Tongue (tissue), 2 donors: Measurements from ENCODE around the gene ABLIM1. TPM values are rescaled to one million over a fixed set of nuclear protein-coding genes. Genes with fewer than 3 reads are reported as not detected.

Experiments used
- DNase-seq: peaks from one replicate; pipeline ENCODE4 v3.0.0-alpha.2; 2015
- total RNA-seq: library from RNA; depleted of rRNA; stranded (reverse); fragments of >200 nt; gene quantifications from one replicate; pipeline ENCODE4 v1.2.3, GENCODE V29; 2014

The ABLIM1 gene
- total RNA-seq, 1 donor from 2014 or later: 70.6 TPM

DNA sequence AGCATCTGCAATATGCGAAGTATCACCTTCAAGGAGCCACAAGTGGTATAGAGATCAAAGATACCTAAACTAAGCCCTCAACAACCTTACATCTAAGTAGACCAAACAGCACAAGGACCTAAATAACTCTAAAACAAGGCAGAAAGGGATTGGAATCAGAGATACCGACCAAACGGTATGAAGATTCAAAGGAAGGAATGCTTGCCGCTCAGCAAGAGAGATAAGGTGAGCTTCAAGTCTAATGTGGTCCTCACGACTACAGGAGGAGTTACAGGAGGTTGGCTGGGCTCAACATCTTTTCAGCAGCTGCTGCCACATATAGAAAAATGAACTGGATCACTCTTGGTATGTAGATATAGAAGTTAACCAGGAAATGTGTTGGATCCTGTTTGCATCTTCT is 11.6 kb downstream of the ABLIM1 start:
- DNase-seq: no peak

DNA sequence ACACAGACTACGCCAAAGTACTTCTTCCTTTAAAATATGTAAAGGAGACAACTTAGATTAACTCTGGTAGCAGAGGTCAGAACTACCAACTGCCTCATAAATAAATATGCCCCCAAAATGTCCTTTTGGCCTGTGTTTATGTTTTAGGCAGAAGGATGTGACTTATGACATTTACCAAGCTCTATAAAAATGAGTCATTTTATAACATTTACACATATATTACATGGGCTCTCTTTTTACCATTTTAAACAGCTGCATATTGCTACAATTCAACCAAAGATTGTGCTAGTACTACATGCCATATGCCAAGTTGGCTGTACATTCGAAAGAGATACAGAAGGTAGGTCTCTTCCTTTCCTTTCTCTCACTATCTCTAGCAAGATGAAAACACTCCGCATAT is 12.4 kb downstream of the ABLIM1 start:
- no peak for DNase-seq

DNA sequence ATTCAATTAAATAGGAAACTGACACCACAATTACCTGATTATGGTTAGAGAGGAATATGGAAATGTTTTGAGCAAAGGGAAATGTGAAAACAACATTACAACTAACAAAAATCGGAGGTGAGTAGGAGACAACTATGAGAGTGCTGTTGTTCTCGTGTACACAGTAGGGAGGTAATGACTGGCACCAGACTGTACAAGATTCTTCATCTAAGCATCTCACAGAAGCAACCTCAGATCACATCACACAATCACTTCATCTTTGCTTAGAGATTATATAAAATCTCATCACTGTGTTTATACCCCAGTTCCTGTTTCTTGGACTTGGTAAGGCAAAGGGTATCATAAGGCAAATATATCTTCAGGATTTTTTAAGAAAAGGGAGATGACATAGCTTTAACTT is 14.9 kb downstream of the ABLIM1 start:
- no peak for DNase-seq

DNA sequence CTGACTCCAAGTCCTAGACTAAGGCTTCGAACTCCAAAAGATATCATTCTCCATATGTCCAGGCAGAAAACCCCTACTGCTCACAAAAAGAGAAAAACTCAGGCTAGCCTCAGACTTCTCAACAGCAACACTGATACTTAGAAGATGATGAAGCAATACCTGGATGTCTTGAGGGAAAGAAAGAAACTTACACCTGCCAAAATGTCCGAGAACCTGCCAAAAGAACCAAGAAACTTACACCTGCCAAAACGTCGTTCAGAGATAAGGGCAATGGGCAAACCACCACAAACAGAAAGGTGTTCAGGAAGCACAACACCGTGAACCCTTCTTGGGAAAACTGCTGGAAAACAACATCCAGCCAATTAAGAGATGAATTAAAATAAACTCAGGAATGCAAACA is 15.3 kb downstream of the ABLIM1 start:
- no peak for DNase-seq

DNA sequence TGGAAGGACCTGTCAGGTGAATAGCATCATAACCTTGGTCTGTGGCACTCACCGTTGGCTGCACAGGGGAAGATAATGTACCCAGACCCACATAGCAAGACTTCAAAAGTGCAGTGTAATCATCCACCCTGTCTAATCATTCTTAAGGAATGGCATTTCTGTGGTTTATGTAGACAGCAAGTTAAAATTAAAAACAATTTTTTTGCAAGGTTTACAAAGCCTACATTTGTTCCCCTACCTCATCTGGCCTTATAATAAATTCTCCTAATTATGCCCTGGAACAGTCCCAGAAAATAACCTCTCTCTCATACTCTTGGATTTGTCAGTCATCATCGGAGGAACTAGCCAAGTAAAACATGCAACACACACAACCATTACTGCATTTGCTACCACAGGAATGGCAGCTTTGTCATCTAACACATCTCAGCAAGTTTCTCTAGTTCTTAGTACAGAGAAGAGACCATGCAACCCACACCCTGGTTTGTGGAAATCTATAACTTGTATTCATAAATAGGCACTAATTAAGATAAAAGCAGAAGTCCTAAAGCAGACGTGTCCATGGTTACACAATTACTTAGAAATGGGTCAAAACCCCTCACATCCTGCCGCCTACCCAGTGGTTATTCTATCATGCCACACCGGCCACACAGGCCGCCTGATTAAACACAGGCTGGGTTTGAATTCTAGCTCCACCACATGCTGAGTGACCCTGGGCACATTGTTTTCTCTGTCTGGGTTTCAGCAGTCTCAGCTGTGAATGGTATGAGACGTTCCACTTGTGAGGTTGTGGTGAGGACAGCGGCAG is 19.1 kb downstream of the ABLIM1 start:
- DNase-seq: peak; percentile 41

DNA sequence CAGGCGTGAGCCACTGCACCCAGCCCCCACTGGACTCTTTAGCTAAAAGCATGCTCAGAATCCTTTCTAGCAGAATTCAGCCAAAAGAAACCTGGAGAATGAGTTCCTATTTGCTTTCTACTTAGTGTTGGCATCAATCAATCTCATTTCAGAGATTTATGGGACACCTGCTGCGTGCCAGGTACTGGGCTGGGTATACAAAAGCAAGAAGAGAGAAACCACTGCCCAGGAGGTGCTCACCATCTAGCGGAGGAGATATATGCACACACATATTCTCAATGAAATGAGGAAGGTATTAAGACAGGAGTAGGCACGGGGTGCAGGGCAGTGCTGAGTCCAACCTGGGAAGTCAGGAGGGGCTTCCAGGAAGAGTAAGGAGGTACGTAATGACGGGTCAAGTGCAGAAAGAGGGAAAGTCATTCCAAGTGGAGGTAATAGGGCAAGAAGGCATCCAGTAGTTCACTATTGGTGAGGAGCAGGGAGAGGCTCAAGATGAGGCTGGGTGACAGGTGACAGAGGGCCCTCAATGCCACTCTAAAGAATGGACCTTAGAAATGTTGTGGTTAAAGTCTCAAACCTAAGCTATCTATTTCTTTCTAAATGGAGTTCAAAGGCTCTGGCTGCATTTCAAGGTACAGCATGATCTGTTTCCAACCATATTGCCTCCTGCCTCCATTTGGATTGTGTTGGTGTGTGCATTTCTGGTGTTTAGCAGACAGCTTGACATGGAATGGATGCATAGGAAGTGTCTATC is 22.1 kb downstream of the ABLIM1 start:
- no peak for DNase-seq

DNA sequence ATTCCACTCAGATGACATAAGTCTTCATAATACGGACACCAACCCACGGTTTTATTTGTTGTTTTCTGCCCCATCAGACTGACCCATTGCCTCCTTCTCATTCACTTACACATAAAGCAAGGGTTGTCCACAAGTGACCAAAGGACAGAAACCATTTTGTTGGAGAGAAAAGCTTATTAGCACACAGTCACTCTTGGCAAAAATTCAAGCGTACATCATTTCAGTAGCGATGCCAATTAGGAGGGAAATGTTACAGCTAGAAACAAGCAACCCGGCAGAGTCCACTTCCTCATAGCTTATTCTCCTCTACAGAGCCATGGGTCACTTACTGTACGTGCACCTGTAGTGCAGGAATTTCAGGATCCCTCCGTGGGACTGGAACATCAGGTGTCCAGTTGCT is 23.0 kb downstream of the ABLIM1 start:
- DNase-seq: peak; percentile 32

DNA sequence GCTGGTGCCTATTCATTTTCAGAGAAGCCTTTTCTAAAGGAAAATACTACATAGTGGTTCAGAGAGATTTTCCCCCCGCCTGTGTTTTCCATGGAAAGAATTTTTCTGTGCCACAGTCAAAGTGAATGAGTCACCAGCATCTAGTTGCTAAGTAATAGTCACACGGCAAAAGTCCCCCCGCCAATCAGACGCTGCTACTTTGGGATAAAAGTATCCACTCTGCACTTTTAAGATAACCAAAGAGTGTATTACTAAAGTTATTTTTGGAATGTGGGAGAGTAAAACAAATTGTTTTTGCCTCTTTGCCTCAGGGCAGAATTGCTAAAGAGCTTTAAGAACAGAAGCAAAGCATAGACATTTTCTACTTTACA is 23.5 kb downstream of the ABLIM1 start:
- DNase-seq: peak; percentile 87

DNA sequence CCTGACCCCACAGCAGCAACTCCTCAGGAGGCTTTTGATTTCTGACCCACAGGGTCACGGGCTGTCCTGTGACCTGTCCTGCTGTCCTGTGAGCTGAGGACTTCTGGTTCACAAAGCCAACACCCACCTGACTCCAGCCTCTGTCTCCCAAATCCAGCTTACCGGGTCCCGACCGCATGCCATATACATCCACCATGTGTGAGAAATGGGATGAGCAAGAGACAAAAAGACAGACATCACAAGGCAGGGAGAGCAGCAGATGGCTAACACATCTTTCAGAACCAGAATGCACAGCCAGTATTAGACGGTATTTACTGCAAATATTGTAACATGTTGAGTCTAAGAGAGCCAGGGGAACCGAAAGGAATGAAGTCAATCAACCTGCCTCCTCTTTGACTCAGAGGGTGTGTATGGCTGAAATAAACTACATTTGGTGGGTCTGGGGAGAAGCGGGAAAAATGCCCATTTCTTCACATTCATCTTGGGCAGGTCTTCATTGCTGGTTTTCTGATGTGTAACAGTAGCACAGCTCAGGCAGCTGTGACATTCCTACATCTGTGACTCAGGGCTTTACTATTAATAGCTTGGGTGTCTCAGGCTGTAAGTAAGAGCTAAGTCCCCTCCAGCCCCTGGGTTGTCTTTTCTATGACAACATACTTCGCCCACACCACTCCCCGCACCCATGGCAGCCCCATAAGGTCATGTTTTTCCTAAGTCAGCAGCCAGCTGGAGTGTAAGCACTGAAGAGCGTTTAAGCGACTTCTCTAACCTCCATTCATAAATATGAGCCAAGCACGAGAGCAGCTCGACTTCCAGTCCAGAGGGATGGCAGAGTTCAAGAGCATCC is 25.0 kb downstream of the ABLIM1 start:
- peak; percentile 90 for DNase-seq

DNA sequence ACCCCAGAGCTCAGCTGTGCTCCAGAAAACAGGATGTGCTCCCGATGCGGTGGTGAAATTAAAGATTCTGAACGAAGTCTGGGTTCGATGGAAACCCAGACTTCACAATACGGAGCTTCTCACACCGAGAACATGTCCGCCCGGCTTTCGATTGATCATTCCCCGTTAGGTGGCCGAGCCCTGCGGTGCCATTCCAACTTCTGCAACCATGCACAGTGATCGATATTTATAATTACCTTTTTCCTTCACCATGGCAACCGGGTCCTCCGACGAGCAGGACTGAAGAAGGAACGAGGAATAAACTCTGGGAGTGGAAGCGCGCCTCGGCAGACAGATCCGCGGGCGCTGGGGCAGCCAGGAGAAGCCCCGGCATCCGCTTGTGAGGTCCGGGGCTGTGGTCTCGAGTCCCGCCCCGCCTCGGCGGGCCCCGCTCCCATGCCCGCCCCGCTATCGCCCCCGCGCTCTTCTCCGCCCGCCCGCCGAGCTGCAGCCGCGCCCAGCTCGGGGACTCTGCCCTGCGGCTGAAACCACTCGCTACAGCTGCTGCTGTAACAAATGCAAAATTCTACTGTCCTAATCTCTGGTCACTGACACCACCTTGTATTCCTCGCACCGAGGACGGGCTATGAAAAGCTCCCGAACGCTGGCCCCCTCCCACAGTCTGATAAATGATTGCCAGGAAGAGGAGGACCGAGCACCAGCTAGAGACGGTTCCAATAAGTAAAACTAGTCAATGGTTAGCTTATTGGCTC is 26.2 kb downstream of the ABLIM1 start:
- DNase-seq: peak; percentile 83

DNA sequence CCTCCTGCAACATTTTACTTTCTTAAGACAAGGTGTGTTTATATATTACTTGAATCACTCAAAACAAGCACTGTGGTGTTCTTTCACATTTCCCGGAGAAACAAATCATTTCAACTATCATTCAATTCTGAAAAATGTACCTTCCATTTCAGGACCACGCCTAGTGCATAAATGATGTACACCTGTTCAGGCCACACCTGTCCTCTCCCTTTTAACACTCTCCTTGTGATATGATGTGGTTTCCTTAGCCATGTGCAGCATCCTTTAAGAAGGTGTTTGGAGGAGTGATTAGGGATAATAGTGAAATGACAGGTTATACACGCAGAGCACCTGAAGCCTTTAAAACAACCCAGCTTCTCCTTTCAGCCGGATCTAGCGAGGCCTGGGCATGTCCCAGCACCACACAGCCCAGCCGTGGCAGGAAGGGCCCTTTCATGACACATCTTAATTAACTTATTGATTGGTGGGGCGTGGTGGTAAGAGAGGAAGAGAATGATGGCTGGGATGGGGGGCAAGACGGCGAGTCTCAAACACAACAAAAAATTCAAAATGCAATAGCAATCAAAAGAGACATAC is 26.9 kb downstream of the ABLIM1 start:
- peak; percentile 14 for DNase-seq

DNA sequence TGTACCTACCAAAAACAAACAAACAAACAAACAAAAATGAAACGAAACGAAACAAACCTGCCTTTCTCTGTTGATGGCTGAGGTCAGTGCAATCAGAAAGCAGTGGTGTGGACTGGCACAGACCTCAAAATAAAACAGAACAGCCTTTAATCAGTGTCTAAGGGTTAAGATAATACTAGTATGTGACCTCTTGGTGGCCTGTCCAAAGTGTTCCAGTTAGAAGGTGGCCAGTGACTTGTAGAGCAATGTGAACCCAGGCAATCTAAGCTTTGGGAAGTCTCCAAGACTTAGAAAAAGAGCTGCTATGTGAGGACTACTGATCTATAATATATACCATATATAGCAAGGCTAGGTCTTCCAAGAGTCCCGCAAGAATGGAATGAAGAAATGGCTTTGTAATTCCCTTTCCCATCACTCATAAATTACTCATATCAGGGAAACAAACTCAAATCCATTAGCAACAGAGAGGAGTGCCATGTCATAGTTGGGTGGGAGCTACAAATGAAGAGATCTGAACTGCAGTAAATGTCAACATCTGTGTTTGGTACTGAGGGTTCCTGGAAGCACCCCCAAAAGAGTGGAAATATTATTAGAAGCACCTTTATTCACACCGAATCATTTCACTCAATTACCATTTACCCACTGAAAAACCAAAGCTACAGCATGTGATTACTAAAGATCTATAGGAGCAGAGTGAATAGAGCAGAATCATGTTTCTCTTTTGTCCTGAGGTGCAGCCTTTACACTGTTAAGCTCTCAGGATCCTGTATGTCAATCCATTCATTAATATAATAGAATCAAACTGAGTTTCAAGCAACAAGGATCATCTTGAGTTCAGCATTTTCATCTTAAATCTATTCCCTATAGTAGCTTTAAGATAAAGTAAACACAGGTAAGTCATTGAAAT is 28.0 kb downstream of the ABLIM1 start:
- no peak for DNase-seq

DNA sequence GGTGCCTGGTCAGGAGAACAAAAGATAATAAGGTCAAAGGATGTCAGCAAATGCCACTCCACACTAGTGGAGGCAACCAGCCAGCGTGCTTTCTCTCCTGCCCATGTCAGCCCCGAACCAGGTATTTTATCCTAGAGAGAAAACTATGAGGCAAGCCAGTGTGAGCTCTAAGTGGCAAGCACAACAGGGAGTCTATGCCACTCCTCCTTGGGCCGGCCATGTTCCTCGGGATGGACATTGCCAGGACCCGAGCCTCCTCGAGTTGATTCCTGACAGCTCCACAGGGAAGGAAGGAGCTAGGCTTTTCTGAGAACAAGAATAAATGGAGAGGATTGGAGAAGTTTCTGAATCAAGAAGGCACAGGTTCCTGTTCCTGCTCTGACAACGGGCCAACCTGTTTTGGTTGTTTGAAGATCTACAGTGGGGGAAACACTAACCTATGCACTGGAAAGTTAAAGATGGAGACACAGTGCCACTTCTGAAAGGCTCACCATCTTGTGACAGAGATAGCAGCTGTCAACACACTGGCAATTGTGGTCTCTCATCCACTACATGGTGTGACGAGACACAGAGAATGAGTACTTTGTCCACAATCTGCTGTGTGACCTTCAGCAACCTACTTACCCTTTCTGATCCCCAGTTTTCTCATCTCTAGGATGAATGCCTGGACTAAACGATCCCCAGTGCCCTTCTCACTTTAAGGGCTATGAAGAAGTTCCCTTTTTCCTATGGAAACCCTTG is 28.8 kb downstream of the ABLIM1 start:
- DNase-seq: no peak

DNA sequence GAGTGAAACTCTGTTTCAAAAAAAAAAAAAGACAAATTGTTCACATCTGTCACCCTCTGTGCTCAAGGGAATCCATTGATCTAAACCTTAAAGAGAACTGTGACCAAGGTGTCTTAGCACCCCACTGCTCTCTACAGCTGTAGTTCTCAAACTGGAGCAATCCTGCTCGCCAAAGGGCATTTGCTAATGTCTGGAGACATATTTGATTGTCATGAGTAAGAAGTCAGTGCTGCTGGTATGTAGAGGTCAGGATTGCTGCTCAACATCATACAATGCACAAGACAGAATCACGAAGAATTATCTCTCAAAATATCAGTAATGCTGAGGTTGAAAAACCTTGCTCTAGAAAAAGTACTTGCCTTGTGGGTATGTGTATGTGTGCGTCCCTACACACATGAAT is 30.0 kb downstream of the ABLIM1 start:
- no peak for DNase-seq

DNA sequence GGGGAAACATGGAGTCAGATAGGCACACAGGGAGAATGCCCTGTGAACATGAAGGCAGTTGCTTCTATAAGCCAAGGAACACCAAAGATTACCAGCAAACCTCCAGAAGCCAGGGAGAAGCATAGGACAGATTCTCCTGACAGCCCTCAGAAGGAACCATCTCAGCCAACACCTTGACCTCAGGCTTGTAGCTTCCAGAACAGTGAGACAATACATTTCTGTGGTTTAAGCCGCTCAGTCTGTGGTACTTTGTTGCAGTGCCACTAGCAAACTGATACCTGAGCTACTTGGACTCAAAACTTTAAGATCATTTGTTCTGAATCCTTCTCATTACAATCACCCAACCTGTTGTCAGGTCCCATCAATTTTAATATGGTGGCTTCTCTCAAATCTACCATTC is 31.2 kb downstream of the ABLIM1 start:
- DNase-seq: no peak

DNA sequence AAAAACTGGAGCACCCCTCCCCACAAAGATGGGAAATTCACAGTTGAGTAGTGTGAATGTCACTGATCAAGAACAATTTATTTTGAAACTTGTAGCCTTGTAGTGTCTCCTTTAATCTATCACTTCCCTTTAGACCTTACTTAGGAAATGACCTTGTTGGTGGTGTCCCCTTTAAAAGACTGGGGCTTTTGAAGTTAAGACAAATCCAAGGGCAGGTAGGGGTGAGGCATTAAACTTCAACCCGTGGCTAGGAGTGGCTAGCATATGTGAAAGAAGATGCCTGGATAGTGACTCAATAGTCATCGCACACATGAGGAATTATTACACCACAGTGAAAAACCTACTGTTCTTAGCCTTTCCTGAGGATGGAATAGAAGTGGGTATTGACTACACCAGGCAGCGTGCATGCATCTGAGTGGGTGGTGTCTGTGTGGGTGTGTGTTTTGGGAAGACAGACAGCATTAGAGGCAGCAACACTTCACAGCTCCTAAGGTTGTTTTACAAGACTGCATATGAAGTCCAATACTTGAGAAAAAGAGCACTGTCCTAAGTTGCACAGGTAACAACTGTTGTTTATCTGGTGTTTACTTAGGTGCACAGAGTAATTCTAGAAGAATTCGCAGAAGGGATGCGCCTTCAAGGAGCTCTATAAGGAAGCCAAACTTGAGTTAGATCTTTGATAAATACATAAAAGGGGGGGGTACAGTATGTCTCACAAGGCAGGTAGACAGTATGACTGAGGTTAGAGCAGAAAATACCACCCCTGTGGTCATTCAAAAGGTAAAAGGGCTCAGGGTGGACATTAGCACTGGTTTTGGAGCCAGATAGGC is 32.9 kb downstream of the ABLIM1 start:
- DNase-seq: no peak

DNA sequence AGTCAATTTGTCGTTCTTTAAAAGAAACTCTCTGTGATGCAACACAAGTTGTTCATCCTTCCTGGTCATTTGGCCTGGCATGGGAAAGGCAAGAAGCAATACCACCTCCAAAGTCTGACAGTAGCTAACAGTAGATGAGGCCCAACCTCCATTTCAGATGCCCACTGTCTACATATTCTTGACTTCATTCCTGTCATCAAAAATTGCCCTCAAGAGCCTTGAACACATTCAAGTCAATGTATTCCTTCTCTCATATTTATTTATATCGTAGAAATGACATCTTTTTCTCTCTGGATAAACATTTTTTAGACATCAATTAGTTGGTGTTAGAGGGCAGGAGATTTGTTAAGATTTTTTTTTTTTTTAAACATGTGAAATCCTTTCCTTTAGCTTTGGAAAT is 33.7 kb downstream of the ABLIM1 start:
- no peak for DNase-seq

DNA sequence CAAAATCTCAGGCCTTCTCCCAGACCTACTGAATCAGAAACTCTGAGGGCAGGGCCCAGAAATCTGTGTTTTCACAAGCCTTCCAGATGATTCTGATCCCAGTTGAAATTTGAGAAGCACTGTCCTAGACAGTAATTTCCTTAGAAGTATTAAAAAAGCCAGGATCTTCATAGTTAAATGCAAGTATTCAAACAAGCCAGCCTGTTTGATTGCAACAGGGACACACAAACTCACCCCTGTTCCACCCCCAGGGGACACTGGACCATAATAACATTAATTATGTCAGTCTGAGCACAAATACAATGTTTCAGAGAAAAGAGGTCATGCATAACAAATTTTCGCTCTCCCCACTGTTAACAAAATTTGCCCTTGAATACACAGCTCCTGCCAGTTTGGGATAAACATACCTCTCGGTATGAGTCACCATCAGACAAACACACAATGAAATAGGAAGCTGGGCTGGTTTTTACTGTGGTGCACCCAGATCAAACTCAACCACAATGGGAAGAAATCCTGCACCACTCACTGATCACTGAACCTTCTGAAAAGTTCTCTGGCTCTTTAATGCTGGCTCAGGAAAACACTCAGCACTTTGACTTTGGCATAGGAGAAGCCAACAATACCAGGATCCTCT is 34.3 kb downstream of the ABLIM1 start:
- DNase-seq: peak; percentile 28

DNA sequence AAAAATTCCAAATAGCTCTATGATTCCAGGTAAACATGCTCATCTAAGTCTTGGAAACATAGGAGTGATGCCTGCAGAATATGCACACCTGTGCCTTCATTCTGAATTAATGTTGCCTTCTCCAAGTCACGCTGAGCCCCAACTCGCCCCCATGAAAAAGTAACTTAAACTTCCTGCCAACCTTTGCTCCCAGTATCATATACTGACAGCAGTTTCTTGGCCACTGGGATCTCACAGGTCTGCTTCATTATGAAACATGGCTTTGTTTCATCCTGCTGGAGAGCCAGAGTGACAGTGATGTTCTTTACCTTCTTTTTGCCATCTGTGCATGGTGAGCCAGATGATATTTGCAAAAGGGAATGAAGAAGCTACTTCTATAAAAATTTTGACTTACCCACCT is 34.9 kb downstream of the ABLIM1 start:
- DNase-seq: no peak
